ENCODE results near the gene DPYSL5. TPM values are rescaled to one million over a fixed set of nuclear protein-coding genes. Genes with fewer than 3 reads are reported as not detected.

Gene DPYSL5
- total and polyA plus RNA-seq, 2 donors (not counting 3 experiments of a cell fraction or from before 2014, with no cell fraction given), result not detected

DNA sequence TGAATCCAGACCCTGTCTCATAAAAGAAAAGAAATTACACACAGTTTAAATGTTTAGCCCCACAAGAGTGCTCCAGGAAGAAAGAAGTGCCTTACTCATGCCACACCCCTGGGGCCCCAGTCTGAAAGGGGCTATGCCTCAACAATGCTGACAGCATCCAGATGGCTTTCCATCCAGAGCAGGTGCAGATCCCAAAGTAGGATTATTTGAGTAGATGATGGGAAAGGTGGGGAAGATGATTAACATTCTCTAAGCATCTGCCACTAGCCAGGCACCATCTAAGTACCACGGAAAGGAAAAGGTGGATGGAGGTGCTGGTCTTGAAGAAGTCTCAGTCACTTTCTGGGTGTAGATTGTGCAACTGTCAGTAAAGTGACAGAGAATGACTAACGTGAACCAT lies 16.3 kb downstream of the DPYSL5 start:
- no peak for FAIRE-seq
- DNase-seq (ENCODE audit: low read depth, low spot score), result no peak
- H3K4me2 ChIP-seq (ENCODE audit: insufficient read depth, low read length), result no peak overlapping the region
- no peaks in the 10 kb centered on the region for H3K79me2 ChIP-seq (ENCODE audit: control insufficient read depth, insufficient read depth, low read length)
- no peak overlapping the region for H3K4me3 ChIP-seq (replicated peaks in 1 of 3; ENCODE audit: insufficient read depth in 1 of 3, low read depth in 1 of 3, low read length in 3 of 3)
- H3K9me3 ChIP-seq (replicated peaks; ENCODE audit: control insufficient read depth, insufficient read depth, low read length), result no peaks in the 10 kb centered on the region
- peaks cover 21 to 30% of the 10 kb centered on the region in 2 experiments for H3K27me3 ChIP-seq (ENCODE audit: control insufficient read depth in 2 of 2, insufficient read depth in 2 of 2, low read length in 2 of 2)
- CTCF ChIA-PET, result no interaction called here
- POLR2A ChIA-PET, result no interaction called here
- H3K27ac ChIP-seq (ENCODE audit: insufficient read depth, low read depth, low read length), result no peak overlapping the region
- H4K20me1 ChIP-seq (replicated peaks; ENCODE audit: control insufficient read depth, extremely low read depth, insufficient read depth, low read length), result no peaks in the 10 kb centered on the region
- no peaks in the 10 kb centered on the region for H3K9me1 ChIP-seq (replicated peaks; ENCODE audit: control insufficient read depth, extremely low read depth, insufficient read depth, low read length)
- BruUV-seq (replicated peaks), result no TSS peak
- no peak overlapping the region for H2AFZ ChIP-seq (ENCODE audit: low read depth, low read length)
- H3K36me3 ChIP-seq (ENCODE audit: control insufficient read depth in 2 of 2, extremely low read depth in 1 of 2, insufficient read depth in 2 of 2, low read length in 2 of 2), result no peaks in the 10 kb centered on the region
- intact Hi-C loops (cut with micrococcal nuclease) (no loop called here), dilution Hi-C loops (cut with MboI; ENCODE audit: extremely low pct_ligation_motif_present, low sequenced_read_pairs) (no loop called here)
- TF ChIP-seq GATA2 (IDR thresholded peaks at IDR 0.05; ENCODE audit: insufficient read depth, insufficient read length, low read depth, low read length) (no peak), MYC (IDR thresholded peaks at IDR 0.05; ENCODE audit: low read depth, low read length) (no peak), JUN (IDR thresholded peaks at IDR 0.05; ENCODE audit: borderline replicate concordance, insufficient read depth, insufficient read length, low read depth) (no peak), POLR2A (IDR thresholded peaks at IDR 0.05; ENCODE audit: low read depth, low read length) (no peak), MAX (IDR thresholded peaks at IDR 0.05; ENCODE audit: insufficient read depth, insufficient read length) (no peak), FOS (IDR thresholded peaks at IDR 0.05; ENCODE audit: borderline replicate concordance, insufficient read depth, low read length) (no peak), EZH2 (IDR thresholded peaks at IDR 0.05; ENCODE audit: borderline replicate concordance, low read depth, low read length, severe bottlenecking) (no peak), POLR2AphosphoS5 (IDR thresholded peaks at IDR 0.05; ENCODE audit: insufficient read depth, low read depth, low read length) (no peak)
- TF ChIP-seq, protein P1, sequence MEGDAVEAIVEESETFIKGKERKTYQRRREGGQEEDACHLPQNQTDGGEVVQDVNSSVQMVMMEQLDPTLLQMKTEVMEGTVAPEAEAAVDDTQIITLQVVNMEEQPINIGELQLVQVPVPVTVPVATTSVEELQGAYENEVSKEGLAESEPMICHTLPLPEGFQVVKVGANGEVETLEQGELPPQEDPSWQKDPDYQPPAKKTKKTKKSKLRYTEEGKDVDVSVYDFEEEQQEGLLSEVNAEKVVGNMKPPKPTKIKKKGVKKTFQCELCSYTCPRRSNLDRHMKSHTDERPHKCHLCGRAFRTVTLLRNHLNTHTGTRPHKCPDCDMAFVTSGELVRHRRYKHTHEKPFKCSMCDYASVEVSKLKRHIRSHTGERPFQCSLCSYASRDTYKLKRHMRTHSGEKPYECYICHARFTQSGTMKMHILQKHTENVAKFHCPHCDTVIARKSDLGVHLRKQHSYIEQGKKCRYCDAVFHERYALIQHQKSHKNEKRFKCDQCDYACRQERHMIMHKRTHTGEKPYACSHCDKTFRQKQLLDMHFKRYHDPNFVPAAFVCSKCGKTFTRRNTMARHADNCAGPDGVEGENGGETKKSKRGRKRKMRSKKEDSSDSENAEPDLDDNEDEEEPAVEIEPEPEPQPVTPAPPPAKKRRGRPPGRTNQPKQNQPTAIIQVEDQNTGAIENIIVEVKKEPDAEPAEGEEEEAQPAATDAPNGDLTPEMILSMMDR (IDR thresholded peaks at IDR 0.05; ENCODE audit: extremely low read depth in 1 of 2, insufficient read depth in 1 of 2, low read depth in 1 of 2, low read length in 2 of 2), result no peak
- H3K9ac ChIP-seq (replicated peaks; ENCODE audit: extremely low read depth, insufficient read depth, low read length), result no peak overlapping the region
- no peaks in the 10 kb centered on the region for H3K4me1 ChIP-seq (ENCODE audit: control insufficient read depth, extremely low read depth, insufficient read depth, low read length)
